PC-9 (cell line): ENCODE measurements around the gene GXYLT1. TPM values are rescaled to one million over a fixed set of nuclear protein-coding genes. Genes with fewer than 3 reads are reported as not detected.

Source experiments
- BruUV-seq: library from RNA; stranded (reverse); fragments of 400-500 nt; replicated peaks from 2 replicates; lab custom pipeline; 2021; lab: Mats Ljungman, UMichigan
- CTCF ChIA-PET: fragments of 300-600 bp; sonication (Branson Sonifier 250); formaldehyde crosslinking; loops from one replicate; lab custom pipeline; 2022; ENCODE audit warnings: antibody characterized with exemption; lab: Charles Lee
- POLR2A ChIA-PET: fragments of 300-600 bp; sonication (Branson Sonifier 250); formaldehyde crosslinking; loops from one replicate; lab custom pipeline; 2022; ENCODE audit warnings: antibody characterized with exemption; ENCODE audit not compliant: unreplicated experiment; lab: Charles Lee
- DNase-seq, 2 experiments: peaks; one replicate each; pipeline versions ENCODE4 v3.0.0 to v3.0.0-alpha.2; 2015 to 2022; ENCODE audit warnings: mixed read lengths in 1 of 2
- H2AFZ ChIP-seq: fragments of 200-600 bp; sonication (generic); 2 replicates; pipeline ENCODE4 v1.8.1; 2017; ENCODE audit warnings: antibody characterized with exemption
- H3F3A ChIP-seq: fragments of 200-600 bp; sonication (generic); 2 replicates; pipeline ENCODE4 v1.8.1; 2017; ENCODE audit warnings: antibody characterized with exemption, mild to moderate bottlenecking, low read depth; ENCODE audit not compliant: insufficient read depth
- H3K27ac ChIP-seq: fragments of 200-600 bp; sonication (generic); 2 replicates; pipeline ENCODE4 v1.6.1; 2016; ENCODE audit warnings: mixed run types
- H3K27me3 ChIP-seq: fragments of 200-600 bp; sonication (generic); 2 replicates; pipeline ENCODE4 v1.6.1; 2016; ENCODE audit warnings: low read depth, mixed run types; ENCODE audit not compliant: insufficient read depth
- H3K36me3 ChIP-seq: fragments of 200-600 bp; sonication (generic); 2 replicates; pipeline ENCODE4 v1.6.1; 2016; ENCODE audit warnings: low read depth, mixed run types
- H3K4me1 ChIP-seq: fragments of 200-600 bp; sonication (generic); replicated peaks from 2 replicates; pipeline ENCODE4 v1.6.1; 2016; ENCODE audit warnings: mixed run types; ENCODE audit not compliant: insufficient read depth
- H3K4me2 ChIP-seq: fragments of 200-600 bp; sonication (generic); 2 replicates; pipeline ENCODE4 v1.6.1; 2017; ENCODE audit warnings: mixed run types
- H3K4me3 ChIP-seq: fragments of 200-600 bp; sonication (generic); 2 replicates; pipeline ENCODE4 v1.6.1; 2016; ENCODE audit warnings: mixed run types
- H3K79me2 ChIP-seq: fragments of 200-600 bp; sonication (generic); 2 replicates; pipeline ENCODE4 v1.6.1; 2017; ENCODE audit warnings: low read depth, mixed run types
- H3K9me2 ChIP-seq: fragments of 200-600 bp; sonication (generic); 2 replicates; pipeline ENCODE4 v1.8.1; 2017; ENCODE audit warnings: mild to moderate bottlenecking; ENCODE audit not compliant: insufficient read depth
- H3K9me3 ChIP-seq: fragments of 200-600 bp; sonication (generic); 2 replicates; pipeline ENCODE4 v1.8.1; 2016; ENCODE audit warnings: low read depth; ENCODE audit not compliant: insufficient read depth
- H4K20me1 ChIP-seq: fragments of 200-600 bp; sonication (generic); 2 replicates; pipeline ENCODE4 v1.8.1; 2017; ENCODE audit not compliant: insufficient read depth
- EZH2 ChIP-seq: fragments of 200-600 bp; sonication (generic); IDR thresholded peaks from 2 replicates; pipeline ENCODE4 v1.8.0; 2017; ENCODE audit warnings: antibody characterized with exemption, low read depth
- intact Hi-C: fragments of 100-400 bp; cut with micrococcal nuclease; formaldehyde crosslinking; loops from one replicate; pipeline ENCODE4 v1.10.0; 2022; ENCODE audit not compliant: unreplicated experiment
- total RNA-seq: library from RNA; stranded (reverse); gene quantifications from 2 replicates; pipeline ENCODE4 v1.2.3, GENCODE V29; 2021
- TF ChIP-seq, protein P1 (sequence below): fragments of 200-600 bp; sonication (generic); conservative IDR thresholded peaks from 2 replicates; pipeline ENCODE4 v1.6.1; 2017; ENCODE audit warnings: mixed run types, antibody characterized with exemption, mild to moderate bottlenecking, moderate library complexity

GXYLT1 gene
- total RNA-seq, 1 experiment from 2014 or later = 7.8 TPM

DNA sequence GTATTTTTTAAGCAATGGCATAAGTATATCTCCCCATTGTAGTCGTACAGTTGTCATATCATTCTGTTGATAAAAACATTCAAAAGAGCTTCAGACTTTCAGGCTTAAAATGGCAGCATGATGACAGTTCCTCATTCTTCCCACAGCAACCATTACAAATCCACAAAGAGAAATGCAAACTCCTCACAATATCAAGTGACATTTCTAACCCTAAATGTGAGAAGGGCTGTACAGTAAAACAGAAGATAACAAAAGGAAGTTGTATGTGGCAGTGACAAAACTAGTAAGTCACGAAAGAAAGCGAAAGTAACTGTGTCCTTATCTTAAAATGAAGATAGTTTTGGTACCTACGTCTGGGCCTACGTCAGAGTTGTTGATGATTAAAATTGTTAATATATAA is 46.7 kb downstream of the GXYLT1 start:
- H2AFZ ChIP-seq = no peak overlapping the region

DNA sequence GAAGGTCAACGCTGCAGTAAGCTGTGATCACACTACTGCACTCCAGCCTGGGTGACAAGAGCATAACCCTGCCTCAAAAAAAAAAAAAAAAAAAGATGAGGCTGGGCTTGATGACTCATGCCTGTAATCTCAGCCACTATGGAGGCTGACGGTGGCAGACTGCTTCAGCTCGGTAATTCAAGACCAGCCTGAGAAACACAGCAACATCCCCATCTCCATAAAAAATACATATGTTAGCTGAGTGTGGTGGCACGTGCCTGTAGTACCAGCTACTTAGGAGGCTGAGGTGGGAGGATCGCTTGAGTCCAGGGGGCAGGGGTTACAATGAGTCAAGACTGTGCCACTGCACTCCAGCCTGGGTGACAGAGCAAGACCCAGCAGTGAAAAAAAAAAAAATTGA is 50.4 kb downstream of the GXYLT1 start:
- TF ChIP-seq EZH2 = no peak
- TF ChIP-seq, protein P1, sequence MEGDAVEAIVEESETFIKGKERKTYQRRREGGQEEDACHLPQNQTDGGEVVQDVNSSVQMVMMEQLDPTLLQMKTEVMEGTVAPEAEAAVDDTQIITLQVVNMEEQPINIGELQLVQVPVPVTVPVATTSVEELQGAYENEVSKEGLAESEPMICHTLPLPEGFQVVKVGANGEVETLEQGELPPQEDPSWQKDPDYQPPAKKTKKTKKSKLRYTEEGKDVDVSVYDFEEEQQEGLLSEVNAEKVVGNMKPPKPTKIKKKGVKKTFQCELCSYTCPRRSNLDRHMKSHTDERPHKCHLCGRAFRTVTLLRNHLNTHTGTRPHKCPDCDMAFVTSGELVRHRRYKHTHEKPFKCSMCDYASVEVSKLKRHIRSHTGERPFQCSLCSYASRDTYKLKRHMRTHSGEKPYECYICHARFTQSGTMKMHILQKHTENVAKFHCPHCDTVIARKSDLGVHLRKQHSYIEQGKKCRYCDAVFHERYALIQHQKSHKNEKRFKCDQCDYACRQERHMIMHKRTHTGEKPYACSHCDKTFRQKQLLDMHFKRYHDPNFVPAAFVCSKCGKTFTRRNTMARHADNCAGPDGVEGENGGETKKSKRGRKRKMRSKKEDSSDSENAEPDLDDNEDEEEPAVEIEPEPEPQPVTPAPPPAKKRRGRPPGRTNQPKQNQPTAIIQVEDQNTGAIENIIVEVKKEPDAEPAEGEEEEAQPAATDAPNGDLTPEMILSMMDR = no peak
- intact Hi-C loops = no loop called here

More for the DNA sequence above, 46.7 kb downstream of the GXYLT1 start:
- BruUV-seq = no TSS peak
- H3K4me1 ChIP-seq = no peaks in the 10 kb centered on the region
- H3K9me2 ChIP-seq = no peaks in the 10 kb centered on the region
- H3K4me2 ChIP-seq = no peak overlapping the region
- POLR2A ChIA-PET = no interaction called here
- no peaks in the 10 kb centered on the region for H3F3A ChIP-seq
- H3K36me3 ChIP-seq = 0 out of 2 replicates have a peak, but pooled peaks cover 5% of the 10 kb centered on the region
- no peak overlapping the region for H3K27ac ChIP-seq
- H3K79me2 ChIP-seq = no peaks in the 10 kb centered on the region
- CTCF ChIA-PET = no interaction called here
- no peaks in the 10 kb centered on the region for H3K27me3 ChIP-seq
- H3K4me3 ChIP-seq = no peak overlapping the region
- DNase-seq = no peak
- no peaks in the 10 kb centered on the region for H3K9me3 ChIP-seq
- no peaks in the 10 kb centered on the region for H4K20me1 ChIP-seq
- TF ChIP-seq EZH2 = no peak
- TF ChIP-seq, protein P1 = no peak
- intact Hi-C loops = no loop called here

DNA sequence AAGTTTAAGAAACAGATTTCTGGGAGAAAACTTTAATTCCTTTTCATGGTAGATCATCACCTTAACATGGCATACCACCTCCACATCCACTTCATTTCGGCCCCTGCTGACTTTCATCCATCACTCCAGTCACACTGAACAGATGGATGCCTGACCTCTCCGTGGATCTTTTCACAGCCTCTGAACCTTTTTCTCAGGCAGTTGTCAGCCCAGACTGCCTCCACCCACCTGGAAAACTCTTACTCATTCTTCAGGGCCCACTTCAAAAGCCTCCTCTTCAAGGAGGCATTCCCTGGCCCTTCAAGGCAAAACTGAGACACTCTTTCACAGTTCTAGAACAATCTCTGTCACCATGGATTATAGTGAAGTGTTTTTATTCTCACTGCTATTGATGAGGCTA is 52.9 kb downstream of the GXYLT1 start:
- H3K27ac ChIP-seq = no peak overlapping the region
- ChIA-PET CTCF (interaction anchor here (0.6 kb wide), 1 partner anchor 67 kb away, joined by 3 read pairs; no protein-coding TSS in a partner anchor), POLR2A (no interaction called here)
- no peaks in the 10 kb centered on the region for H3K9me2 ChIP-seq
- no peaks in the 10 kb centered on the region for H3K4me1 ChIP-seq
- 0 out of 2 replicates have a peak, but pooled peaks cover 3% of the 10 kb centered on the region for H3K36me3 ChIP-seq
- H3K4me2 ChIP-seq = no peak overlapping the region
- intact Hi-C loops = no loop called here
- H3K79me2 ChIP-seq = no peaks in the 10 kb centered on the region
- no peaks in the 10 kb centered on the region for H3K9me3 ChIP-seq
- H3K4me3 ChIP-seq = no peak overlapping the region
- no peak overlapping the region for H2AFZ ChIP-seq
- BruUV-seq = no TSS peak
- TF ChIP-seq, protein P1 = no peak
- TF ChIP-seq EZH2 = no peak
- no peaks in the 10 kb centered on the region; the same call in 1 of the 2 replicates for H3F3A ChIP-seq
- no peak for DNase-seq
- H4K20me1 ChIP-seq = no peaks in the 10 kb centered on the region
- H3K27me3 ChIP-seq = no peaks in the 10 kb centered on the region

More for the DNA sequence above, 50.4 kb downstream of the GXYLT1 start:
- no peaks in the 10 kb centered on the region for H4K20me1 ChIP-seq
- peak in 1 of 2 experiments; percentile 27 for DNase-seq
- no peak overlapping the region for H3K27ac ChIP-seq
- H3K4me3 ChIP-seq = no peak overlapping the region
- no peak overlapping the region for H2AFZ ChIP-seq
- H3K4me1 ChIP-seq = no peaks in the 10 kb centered on the region
- POLR2A ChIA-PET = interaction anchor here (0.6 to 0.7 kb wide), 3 partner anchors 64 to 676 kb away, joined by 5 to 19 read pairs (median 9); no protein-coding TSS in a partner anchor
- 0 out of 2 replicates have a peak, but pooled peaks cover 5% of the 10 kb centered on the region for H3K36me3 ChIP-seq
- no peaks in the 10 kb centered on the region for H3F3A ChIP-seq
- no peaks in the 10 kb centered on the region for H3K79me2 ChIP-seq
- no peaks in the 10 kb centered on the region for H3K27me3 ChIP-seq
- CTCF ChIA-PET = interaction anchor here (0.6 kb wide), 1 partner anchor 8 kb away, joined by 4 read pairs; no protein-coding TSS in a partner anchor
- no peak overlapping the region for H3K4me2 ChIP-seq
- BruUV-seq = no TSS peak
- no peaks in the 10 kb centered on the region for H3K9me2 ChIP-seq
- no peaks in the 10 kb centered on the region for H3K9me3 ChIP-seq
